ENCODE results near the gene KDM6A. TPM values are rescaled to one million over a fixed set of nuclear protein-coding genes. Genes with fewer than 3 reads are reported as not detected.

The KDM6A gene
- total and polyA plus RNA-seq, 9 of the 15 experiments (the other 6 are each of a cell fraction or from before 2014, with no cell fraction given): 8.4 to 34.3 (median 22.9) TPM

- ATAC-seq: no peak
- no peak for FAIRE-seq
- in situ Hi-C loops (cut with MboI): no loop called here
- peaks cover 5% of the 10 kb centered on the region for H3K9me1 ChIP-seq (ENCODE audit: control insufficient read depth, insufficient read depth, low read length)
- H3K4me3 ChIP-seq: no peak overlapping the region
- no peak for DNase-seq (ENCODE audit: extremely low read depth in 1 of 4, low spot score in 3 of 4)
- peaks cover 100% of the 10 kb centered on the region for H3K79me2 ChIP-seq (ENCODE audit: control insufficient read depth, insufficient read depth, low read length)
- ChIA-PET POLR2A (interaction anchor here (1.4 to 3.2 kb wide), 3 partner anchors 9 to 12 kb away, joined by 4 to 16 read pairs (median 5); no protein-coding TSS in a partner anchor), CTCF (ENCODE audit: low intra/inter-chr PET ratio) (no interaction called here)
- H3K27ac ChIP-seq (ENCODE audit: extremely low read depth, low read depth, low read length): peak overlapping the region; percentile 45; the same call in 1 of the 3 replicates
- peaks cover 18% of the 10 kb centered on the region for H4K20me1 ChIP-seq (replicated peaks; ENCODE audit: control insufficient read depth, insufficient read depth, low read length)
- TSS peak; percentile 20 for BruUV-seq (replicated peaks)
- H3K4me2 ChIP-seq (ENCODE audit: insufficient read depth, low read length): no peak overlapping the region
- H3K4me1 ChIP-seq (replicated peaks in 1 of 2; ENCODE audit: control insufficient read depth in 2 of 2, insufficient read depth in 2 of 2, low read length in 2 of 2): peaks cover 15 to 36% of the 10 kb centered on the region in 2 experiments; a peak in 4 of 5 replicates
- H3K27me3 ChIP-seq (ENCODE audit: control insufficient read depth in 2 of 2, insufficient read depth in 2 of 2, low read length in 2 of 2): no peaks in the 10 kb centered on the region
- no peaks in the 10 kb centered on the region for H3K36me3 ChIP-seq (ENCODE audit: control insufficient read depth, insufficient read depth, low read length)
- H2AFZ ChIP-seq (ENCODE audit: low read depth, low read length): no peak overlapping the region
- intact Hi-C loops (cut with micrococcal nuclease): no loop called here
- peak overlapping the region in 1 of 2 experiments; percentile 37; a peak in 1 of 4 replicates for H3K9ac ChIP-seq (ENCODE audit: insufficient read depth in 1 of 2, low read depth in 2 of 2, low read length in 2 of 2)
- 65% methylated on average over 4 of the region's 4 CpGs for WGBS (ENCODE audit: insufficient coverage, low coverage, missing lambda C conversion rate)
- no peaks in the 10 kb centered on the region for H3K9me3 ChIP-seq (replicated peaks; ENCODE audit: control insufficient read depth, insufficient read depth, low read depth, low read length)
- no peak for TF ChIP-seq ZBTB40 (IDR thresholded peaks at IDR 0.05)
- TF ChIP-seq ZBTB40 (CRISPR knock-in tag; IDR thresholded peaks at IDR 0.05): no peak
- TF ChIP-seq GTF2E2 (tag; IDR thresholded peaks at IDR 0.05): no peak
- no peak for TF ChIP-seq ZBTB8A (IDR thresholded peaks at IDR 0.05; ENCODE audit: partially characterized antibody)
- no peak for TF ChIP-seq RBM15 (IDR thresholded peaks at IDR 0.05; ENCODE audit: insufficient read depth, low read length)
- no peak for TF ChIP-seq SLC30A9 (CRISPR knock-in tag; IDR thresholded peaks at IDR 0.05)
- TF ChIP-seq RBM39 (optimal IDR thresholded peaks at IDR 0.05; ENCODE audit: low read depth, low read length): no peak
- no peak for TF ChIP-seq ARHGAP35 (IDR thresholded peaks at IDR 0.05; ENCODE audit: partially characterized antibody)
- TF ChIP-seq CUX1 (CRISPR knock-in tag; IDR thresholded peaks at IDR 0.05): no peak
Measured at GRCh38 chrX:44899946-44900345, 27.0 kb downstream of the KDM6A start.
